ENCODE results near the gene CNTLN.
"Not testable (repeated sequence)": the region's sequence is repeated elsewhere in the genome, so short reads cannot be mapped to it uniquely, and the experiment has no call there.

CNTLN gene

DNA sequence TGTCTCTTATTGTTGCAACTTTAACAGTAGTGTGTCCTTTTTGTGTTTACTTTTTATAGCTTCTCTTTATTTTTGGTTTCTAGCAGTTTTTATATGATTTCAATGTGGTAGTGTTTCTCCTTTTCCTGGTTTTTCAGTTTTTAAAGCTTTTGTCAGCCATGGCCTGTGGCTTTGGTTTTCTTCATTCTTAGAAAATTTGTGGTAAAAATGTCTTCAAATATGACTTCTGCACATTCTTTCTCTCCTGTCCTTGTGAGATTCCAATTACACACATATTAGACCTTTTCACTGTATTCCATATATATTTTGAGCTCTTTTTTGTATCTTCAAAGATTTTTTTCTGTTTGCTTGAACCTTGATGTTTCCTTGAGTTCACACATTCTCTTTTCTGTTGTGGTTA, 180.5 kb downstream of the CNTLN start:
- DNase-seq = no peak

DNA sequence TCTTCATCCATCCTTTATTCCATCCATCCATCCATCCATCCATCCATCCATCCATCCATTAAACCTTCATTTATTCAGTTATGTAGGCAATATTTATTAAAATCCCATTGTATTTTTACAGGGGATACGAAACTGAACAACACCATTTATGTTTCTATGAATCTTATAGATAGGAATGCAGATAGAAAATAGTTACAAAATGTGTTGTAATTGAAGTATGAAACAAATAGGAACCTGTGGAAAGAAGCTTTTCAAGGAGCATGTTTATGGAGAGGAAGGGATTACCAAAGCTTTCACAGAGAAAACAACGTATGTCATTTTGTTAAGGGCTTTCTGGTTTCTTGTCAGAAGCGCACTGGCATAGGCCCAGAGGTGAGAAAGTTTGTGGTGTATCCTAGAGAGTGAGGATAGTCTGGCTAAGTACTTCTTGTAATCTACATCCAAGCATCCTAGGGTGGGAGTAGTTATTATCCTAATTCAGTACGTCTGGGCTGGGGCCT, 184.0 kb downstream of the CNTLN start:
- no peak for DNase-seq

DNA sequence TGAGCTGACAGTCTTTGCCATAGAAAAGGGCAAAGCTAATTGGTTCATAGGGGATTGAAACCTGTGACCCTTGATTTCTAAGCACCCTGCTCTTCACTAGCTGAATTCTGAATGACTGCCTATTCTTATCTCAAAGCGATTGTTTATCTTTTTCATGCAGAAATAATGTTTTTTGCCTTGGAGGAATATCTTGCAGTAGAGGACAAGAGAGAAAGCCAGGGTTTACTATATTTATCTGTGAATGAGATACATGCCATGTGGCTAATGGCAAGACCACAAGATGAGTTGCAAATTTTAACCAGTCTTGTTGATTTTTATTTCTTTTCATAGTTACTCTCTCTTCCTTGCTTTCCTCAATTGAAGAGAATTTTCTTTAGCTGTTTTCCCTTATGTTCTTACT, 185.0 kb downstream of the CNTLN start:
- no peak for DNase-seq

DNA sequence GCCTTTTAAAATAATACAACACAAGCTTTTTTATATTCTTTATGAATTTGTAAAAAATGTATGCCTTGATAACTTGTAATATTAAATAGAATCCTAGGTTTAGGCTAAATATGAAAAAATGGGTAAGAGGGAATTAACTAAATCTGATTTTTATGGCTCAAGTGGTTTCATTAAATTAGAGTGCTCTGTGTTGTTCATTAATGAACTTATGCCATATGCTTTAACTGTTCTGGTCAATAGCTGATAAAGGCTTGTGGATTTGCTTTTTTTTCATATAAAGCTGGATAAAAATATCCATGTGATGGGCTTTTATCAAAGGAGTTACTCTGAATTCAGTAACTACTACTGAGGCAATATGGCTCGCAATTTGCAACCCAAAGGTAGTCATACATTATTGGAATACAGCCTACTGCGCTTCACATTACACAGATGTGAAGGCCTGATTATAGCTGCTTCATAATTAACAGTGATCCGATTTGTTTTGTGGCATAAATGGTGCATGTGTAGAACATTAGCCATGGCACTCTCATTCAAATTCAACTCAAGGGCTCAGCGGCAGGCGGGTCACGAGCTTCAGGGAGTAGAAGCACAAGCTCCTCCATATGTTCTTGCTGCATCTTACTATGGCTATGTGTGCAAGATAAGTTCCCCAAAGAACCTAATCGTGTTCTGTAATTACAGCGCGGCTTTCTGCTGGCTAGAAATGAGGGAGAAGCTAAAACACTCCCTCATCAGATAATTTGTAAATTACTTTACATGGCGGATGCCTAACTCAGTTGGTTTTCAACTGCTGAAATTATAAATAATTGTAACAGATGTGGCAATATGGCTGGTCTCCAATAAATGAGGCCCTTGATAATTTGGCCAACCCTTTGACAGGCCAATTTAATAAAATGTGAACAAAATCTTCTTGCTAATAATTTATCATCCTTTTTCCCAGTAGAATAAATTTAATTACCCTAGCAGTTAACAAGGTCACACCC, 188.3 kb downstream of the CNTLN start:
- no peak for DNase-seq

DNA sequence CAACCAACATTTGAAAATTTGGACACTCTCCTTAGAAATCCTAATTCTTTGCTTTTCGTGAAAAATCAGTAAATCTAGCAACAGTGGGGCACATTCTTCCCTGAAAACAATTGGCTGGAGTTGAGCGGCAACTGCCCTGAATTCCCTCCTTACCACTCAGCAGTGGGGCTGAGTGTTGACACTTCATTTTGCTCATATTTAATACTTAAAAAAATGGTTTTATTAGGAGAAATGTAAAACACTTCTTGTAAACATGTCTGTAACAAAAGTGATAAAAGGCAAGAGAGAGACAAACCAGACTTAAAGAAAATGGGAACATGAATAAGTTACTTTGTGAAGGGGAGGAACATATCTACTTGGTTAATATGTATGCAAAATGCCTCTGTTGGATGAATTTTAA, 193.5 kb downstream of the CNTLN start:
- no peak for DNase-seq

DNA sequence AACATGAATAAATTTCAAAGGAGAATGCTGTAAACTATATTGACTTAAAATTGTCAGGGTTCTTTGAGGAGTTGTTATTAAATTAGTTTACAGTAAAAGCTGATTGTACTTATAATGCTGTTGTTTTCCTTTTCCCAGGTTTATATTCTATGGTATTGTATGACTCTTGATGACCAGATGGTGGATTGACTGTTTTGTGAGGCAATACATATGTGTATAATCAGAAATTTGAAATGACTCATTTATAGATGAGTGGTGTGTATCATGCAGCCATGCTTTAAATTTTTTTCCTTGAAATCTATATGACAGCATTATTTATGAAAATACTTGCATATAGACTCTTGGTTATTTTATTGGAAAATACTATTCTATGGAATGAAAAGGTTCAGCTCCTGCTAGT, 195.3 kb downstream of the CNTLN start:
- DNase-seq = no peak

DNA sequence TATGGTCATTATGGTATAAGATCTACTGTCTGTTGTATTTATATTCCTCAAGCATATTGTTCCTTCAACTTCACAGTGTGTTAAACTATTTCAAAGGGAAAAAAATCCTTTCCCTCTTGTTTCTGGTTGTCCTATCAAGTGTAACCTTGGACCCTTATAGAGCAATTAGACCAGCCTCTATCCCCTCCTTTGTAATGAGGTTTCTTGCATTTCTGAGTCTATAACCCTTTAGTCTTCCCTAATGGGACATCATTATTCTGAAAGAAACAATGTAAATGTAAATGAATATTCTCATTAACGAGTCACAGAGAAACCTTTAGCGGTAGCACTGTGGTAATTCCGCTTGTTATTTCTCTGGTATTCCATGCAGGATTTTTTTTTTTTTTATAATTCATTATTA, 197.3 kb downstream of the CNTLN start:
- no peak for DNase-seq

DNA sequence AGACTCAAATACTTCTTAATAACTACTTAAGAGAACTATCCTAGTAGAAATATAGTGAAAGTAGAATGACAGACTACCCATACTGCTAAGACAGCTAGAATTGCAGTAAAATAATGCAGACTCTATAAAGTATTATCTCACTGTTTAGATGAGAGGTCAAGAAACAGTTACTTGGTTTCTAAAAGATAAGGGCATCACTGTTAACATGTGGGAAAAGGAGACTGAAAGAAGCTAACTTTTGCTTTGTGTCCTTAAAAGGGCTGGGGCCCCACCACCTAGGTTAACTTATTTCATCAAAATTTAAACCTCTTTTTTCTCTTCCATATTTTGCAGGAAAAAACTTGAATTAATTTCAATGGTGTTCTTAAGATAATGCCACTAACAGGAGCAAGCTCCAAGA, 204.3 kb downstream of the CNTLN start:
- DNase-seq = no peak

DNA sequence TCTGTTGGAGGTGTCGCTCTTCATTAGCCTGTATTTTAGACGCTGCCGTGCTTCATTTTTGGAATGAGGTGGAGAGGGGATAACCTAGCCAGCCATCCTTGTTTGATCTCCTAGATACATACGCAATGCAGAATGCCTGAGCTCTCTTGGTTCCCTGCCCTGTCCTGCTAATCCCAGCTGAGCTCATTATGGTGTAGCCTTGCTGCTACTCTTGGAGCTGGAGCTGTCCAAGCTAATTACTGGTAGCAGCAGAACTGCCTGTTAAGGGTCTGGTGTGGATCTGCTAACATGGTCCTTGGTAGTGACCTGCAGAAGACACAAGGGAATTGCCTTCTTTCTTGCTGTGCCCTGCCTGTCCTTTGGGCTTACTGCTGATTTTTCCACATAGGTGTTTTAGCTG, 207.9 kb downstream of the CNTLN start:
- DNase-seq = no peak

DNA sequence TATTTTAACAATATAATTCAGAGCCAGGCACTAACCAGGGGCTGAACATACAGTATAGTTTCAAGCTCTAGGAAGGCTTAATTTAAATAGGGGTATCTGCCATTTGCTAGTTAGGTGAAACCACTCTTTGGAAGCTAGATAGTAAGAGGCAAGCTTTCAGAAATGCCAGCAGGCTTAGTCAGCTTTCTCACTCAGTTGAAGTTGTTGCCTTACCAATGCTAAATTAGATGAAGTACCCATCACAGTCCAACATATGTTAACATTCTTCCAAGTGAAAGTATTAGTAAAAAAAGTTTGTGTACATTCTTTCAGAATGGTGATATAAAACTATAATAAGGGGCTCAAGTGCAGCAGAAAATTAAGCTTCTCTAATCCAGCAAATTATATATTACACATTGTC, 215.0 kb downstream of the CNTLN start:
- no peak for DNase-seq

DNA sequence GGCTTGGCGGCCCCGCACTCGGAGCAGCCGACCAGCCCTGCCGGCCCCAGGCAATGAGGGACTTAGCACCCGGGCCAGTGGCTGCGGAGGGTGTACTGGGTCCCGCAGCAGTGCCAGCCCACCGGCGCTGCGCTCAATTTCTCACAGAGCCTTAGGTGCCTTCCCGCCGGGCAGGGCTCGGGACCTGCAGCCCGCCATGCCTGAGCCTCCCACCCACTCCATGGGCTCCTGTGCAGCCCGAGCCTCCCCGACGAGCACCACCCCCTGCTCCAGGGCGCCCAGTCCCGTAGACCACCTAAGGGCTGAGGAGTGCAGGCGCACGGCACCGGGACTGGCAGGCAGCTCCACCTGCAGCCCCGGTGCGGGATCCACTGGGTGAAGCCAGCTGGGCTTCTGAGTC, 219.2 kb downstream of the CNTLN start:
- not testable (repeated sequence) for DNase-seq

DNA sequence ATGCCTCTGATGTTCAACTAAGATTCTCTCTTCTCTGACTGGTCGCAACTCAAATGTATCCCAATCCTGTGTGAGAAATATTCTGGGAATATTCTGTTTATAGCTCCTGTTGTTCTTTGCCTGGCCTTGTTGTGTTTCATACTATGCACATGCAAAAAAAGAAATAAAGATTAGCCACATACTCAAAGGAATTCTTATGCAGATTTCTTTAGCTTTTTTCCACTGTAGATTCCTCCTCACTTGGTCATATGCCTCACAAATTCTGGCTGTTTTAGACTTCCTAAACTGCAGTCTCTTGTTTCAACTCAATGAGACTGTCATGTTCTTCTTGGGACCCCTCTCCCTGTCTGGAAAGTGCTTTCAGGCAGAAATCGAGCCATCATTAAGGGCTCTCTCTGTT, 226.5 kb downstream of the CNTLN start:
- DNase-seq = no peak

DNA sequence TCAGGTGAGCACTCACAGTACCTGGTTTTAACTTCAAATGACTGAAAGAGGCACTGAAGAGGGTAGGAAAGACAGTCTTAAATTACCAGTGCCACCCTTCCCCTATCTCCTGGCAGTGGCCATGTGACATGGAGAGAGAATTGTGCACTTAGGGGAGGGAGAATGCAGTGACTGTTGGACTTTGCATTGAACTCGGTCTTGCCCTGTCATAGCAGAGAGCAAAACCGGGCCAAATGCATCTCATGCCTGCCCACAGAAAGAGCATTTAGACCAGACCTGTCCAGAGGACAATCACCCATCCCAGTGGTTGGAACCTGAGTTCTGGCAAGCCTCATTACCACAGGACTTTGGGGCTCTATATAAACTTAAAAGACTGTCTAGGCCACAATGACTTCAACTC, 232.2 kb downstream of the CNTLN start:
- DNase-seq = no peak

DNA sequence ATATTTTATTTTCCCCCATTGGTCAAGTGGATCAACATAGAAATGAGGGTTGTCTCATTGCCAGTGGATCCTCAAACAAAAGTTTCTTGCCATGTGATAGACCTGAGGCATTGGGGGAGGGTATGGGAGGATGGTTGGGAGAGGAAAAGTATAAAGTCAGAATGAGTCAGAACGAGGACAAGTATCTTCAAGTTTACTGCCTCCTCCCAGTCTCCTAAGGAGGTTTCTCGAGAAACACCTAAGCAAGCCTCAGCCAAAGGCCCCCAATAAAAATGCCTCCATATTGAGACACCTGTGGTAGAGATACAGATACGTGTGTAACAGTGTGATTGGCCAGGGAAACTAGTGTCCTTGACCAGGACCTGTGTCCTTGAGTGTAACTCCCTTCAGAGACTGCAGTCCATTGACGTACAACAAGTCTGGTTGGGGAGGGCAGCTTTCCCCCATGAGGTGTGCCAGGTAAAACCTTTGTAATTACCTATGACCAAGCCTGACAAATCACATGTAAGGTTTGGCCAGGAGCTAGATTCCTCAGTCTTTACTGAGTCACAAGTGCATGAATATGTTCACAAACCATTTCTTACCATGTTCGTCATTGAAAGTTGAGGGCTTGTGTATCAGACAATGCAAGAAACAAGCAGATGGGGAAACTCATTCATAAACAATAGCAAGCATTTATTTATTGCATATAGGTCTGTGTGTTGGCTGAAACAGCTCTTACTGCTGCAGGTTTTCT, 245.5 kb downstream of the CNTLN start:
- no peak for DNase-seq

DNA sequence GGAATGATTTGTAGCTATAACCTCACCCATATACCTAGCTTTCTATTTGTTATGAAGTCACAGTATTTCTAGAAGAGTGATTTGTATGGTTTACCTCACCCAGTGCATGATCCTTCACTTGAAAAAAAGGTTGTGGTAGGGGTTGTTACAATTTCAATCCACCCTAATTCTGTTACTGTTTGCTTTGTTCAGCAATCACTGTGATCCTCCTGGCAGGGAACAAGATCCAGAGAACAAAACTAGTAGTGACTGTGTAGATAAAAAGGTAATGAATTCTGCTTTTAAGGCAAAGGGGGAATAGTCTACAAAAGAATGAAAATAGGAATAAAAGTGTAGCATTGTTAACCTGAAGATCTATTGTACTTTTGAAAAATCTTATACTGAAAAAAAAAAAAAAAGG, 252.7 kb downstream of the CNTLN start:
- DNase-seq = no peak

DNA sequence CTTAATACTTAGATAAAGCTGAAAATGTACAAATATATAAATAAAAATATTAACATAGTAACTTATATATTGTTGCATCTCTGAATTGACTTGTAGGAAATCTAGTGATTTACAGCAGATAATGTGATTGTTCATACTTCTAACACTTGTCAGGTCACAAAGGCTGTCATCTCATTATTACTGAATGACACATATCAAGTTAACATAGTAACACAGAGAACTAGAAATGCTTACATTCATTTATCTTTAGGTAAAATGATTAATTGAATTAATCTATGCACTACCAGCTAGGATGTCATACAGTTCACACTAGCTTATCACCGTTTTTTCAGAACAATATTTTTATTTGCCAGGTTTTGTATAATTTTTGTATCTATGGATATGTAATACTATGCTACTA, 254.2 kb downstream of the CNTLN start:
- DNase-seq = no peak

DNA sequence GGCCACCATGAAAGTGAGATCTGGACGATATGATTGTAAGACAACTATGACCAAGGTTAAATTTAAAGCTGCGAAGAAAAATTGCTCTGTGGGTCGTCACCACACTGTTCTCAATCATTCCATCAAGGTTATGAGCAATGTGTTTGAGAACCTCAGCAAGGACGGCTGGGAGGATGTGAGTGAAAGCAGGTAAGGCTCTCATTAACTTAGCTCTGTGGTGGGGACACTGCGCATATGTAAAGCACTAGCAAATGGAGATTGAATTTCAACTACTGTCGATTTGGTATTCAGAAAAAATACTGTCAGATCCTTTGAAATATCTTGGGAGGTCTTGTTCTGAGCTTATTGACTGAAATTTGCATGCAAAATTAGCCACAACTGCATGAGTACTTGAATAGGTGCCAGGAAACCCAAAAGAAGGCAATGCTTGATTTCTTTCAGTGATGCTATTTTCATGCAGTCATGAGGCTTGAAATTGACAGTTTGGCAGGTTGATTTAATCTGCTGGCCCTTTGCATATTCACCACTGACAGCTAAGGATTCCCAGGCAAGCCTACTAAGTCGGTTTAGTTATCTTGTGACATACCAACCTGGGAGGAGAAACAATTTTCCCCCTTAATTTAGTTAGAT, 260.2 kb downstream of the CNTLN start:
- DNase-seq = no peak

DNA sequence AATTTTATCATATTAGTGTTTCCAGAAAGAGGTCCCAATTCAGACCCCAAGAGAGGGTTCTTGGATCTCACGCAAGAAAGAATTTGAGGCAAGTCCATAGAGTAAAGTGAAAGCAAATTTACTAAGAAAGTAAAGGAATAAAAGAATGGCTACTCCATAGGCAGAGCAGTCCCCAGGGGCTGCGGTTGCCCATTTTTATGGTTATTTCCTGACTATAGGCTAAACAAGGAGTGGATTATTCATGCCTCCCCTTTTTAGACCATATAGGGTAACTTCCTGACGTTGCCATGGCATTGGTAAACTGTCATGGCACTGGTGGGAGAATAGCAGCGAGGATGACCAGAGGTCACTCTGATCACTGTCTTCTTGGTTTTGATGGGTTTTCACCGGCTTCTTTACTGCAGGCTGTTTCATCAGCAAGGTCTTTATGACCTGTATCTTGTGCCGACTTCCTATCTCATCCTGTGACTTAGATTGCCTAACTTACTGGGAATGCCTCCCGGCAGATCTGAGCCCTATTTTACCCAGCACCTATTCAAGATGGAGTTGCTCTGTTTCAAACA, 262.4 kb downstream of the CNTLN start:
- not testable (repeated sequence) for DNase-seq

DNA sequence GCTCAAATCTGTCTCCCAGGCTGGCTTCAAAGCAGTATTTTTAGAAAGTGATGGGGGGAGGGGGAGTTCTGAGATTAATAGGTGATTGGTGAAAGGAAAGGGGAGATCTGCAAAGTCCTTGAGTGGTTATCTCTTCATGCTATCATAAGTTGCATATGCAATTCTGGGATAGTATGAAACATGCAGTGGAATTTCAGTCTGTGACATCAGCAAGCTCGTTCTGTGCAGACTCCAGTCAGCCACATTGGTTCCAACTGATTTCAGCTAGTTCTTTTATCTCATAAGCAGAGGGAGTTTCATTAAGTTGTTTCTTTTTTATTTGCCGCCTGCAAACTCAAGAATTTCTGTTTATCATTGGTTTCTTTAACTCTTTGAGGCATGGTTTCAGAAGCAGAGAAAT, 263.5 kb downstream of the CNTLN start:
- no peak for DNase-seq

DNA sequence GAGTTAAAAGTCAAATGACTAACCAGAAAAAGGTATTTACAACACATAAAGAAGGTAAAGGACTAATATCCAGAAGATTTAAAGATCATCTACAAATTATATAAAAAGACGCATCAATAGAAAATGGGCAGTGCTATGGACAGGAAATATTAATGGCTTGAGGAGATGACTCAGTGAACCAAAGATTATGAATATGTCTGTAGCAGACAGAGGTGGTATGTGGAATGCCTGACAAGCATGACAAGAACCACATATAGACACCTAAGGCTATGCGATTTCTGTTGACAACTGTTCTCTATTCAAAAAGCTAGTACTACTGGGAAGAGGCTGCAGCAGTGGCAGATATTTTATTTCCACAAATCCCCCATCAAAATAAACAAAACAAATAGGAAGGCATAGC, 267.0 kb downstream of the CNTLN start:
- DNase-seq = no peak

DNA sequence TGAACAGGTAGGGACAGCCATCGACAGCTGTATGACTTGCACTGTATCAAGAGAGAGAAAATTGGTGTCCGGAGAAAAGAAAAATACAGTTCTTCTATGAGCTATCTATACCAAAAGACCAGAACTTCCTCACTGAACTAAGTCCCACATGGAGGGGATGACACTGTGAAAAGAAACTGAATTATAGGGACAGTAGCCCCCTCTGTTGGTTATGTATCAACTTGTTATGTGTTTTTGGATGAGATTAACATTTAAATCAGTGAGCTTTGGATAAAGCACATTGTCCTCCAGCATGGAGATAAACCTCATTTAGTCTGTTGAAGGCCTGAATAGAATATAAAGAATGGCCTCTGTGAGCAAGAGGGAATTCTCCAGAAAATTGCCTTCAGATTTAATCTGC, 267.5 kb downstream of the CNTLN start:
- DNase-seq = no peak

DNA sequence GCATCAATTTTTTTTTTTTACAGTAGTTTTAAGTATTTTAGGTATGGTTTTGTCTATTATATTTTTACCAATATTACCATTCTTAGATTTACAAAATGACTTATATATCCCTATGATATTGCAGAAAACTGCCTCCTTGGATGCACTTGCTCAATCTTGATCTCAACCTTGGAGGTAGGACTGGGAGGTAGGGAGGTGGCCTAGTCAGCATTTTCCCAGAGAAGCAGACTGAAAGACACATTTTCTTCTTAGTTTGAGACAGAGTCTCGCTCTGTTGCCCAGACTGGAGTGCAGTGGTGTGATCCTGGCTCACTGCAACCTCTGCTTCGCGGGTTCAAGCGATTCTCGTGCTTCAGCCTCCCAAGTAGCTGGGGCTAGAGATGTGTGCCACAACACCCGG, 268.7 kb downstream of the CNTLN start:
- DNase-seq = no peak

DNA sequence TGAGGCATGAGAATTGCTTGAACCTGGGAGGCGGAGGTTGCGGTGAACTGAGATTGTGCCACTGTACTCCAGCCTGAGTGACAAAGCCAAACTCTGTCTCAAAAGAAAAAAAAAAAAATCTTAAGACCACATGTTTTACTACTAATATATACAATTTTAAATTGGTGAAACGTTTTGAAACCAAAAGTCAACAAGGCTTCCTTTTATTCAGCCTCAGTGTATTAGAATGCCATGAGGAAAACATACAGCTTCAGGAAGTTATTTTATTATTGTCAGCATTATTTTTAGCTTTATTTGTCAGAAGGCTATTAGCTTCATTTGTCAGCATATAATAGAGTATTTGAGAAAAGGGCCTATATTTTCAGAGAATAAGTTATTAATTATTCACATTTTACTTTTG, 280.1 kb downstream of the CNTLN start:
- no peak for DNase-seq
